MG63 (cell line): Measurements from ENCODE around the gene CHRNA3. TPM values are rescaled to one million over a fixed set of nuclear protein-coding genes. Genes with fewer than 3 reads are reported as not detected.
A peak's percentile ranks its signal among the peaks of the same experiment; 100 is the strongest.

Source experiments
- DNase-seq: peaks from one replicate; pipeline ENCODE4 v3.0.0-alpha.2; 2020
- H3K27me3 ChIP-seq: fragments of 250-450 bp; sonication (Bioruptor Pico); 2 replicates; pipeline ENCODE4 v1.5.1; 2020; ENCODE audit warnings: mild to moderate bottlenecking, moderate library complexity
- H3K36me3 ChIP-seq: fragments of 250-450 bp; sonication (Bioruptor Pico); 2 replicates; pipeline ENCODE4 v1.5.1; 2020; ENCODE audit warnings: mild to moderate bottlenecking, moderate library complexity
- H3K4me3 ChIP-seq: fragments of 250-450 bp; sonication (Bioruptor Pico); 2 replicates; pipeline ENCODE4 v1.5.1; 2020; ENCODE audit warnings: mild to moderate bottlenecking, moderate library complexity
- H3K9me3 ChIP-seq: fragments of 250-450 bp; sonication (Bioruptor Pico); 2 replicates; pipeline ENCODE4 v1.5.1; 2020; ENCODE audit warnings: mild to moderate bottlenecking, moderate library complexity
- total RNA-seq: library from RNA; depleted of rRNA; stranded (reverse); fragments of >200 nt; shearing (Covaris generic); gene quantifications from 2 replicates; pipeline ENCODE4 v1.2.3, GENCODE V29; 2014; ENCODE audit warnings: low replicate concordance; rRNA removed

CHRNA3 gene
- total RNA-seq, result not detected in 2 replicates

GRCh38 chr15:78620527-78621421 lies at the start of gene CHRNA3:
Gene CHRNA3 (minus strand): TSS chr15:78620996. CDS start chr15:78620794, 202 bp downstream.
- no peak for DNase-seq
- H3K27me3 ChIP-seq, result peaks cover 34% of the 10 kb centered on the region

GRCh38 chr15:78668987-78669386 lies 48.2 kb upstream of the CHRNA3 start:
- no peak for DNase-seq
- no peaks in the 10 kb centered on the region for H3K27me3 ChIP-seq
- H3K4me3 ChIP-seq, result no peak overlapping the region
- no peaks in the 10 kb centered on the region for H3K36me3 ChIP-seq
- no peaks in the 10 kb centered on the region for H3K9me3 ChIP-seq

More at GRCh38 chr15:78620527-78621421, at the start of gene CHRNA3:
- Histone ChIP-seq H3K36me3 (no peaks in the 10 kb centered on the region), H3K4me3 (peak within 1 kb of the TSS; percentile 6; the same call in 1 of the 2 replicates), H3K9me3 (no peaks in the 10 kb centered on the region)

GRCh38 chr15:78667578-78668236 lies 46.9 kb upstream of the CHRNA3 start:
- Histone ChIP-seq H3K9me3 (no peaks in the 10 kb centered on the region), H3K4me3 (no peak overlapping the region), H3K27me3 (no peaks in the 10 kb centered on the region), H3K36me3 (no peaks in the 10 kb centered on the region)
- DNase-seq, result no peak

GRCh38 chr15:78666010-78666409 lies 45.2 kb upstream of the CHRNA3 start:
- no peak overlapping the region for H3K4me3 ChIP-seq
- no peaks in the 10 kb centered on the region for H3K9me3 ChIP-seq
- no peak for DNase-seq
- H3K27me3 ChIP-seq, result no peaks in the 10 kb centered on the region
- no peaks in the 10 kb centered on the region for H3K36me3 ChIP-seq

- Histone ChIP-seq H3K4me3 (no peak overlapping the region), H3K36me3 (no peaks in the 10 kb centered on the region), H3K9me3 (no peaks in the 10 kb centered on the region), H3K27me3 (no peaks in the 10 kb centered on the region)
- DNase-seq, result no peak
Observed at GRCh38 chr15:78663703-78664102, 42.9 kb upstream of the CHRNA3 start.

GRCh38 chr15:78662028-78662427 lies 41.2 kb upstream of the CHRNA3 start:
- no peak for DNase-seq
- H3K4me3 ChIP-seq, result no peak overlapping the region
- H3K36me3 ChIP-seq, result no peaks in the 10 kb centered on the region
- H3K9me3 ChIP-seq, result no peaks in the 10 kb centered on the region
- no peaks in the 10 kb centered on the region for H3K27me3 ChIP-seq

GRCh38 chr15:78661001-78661400 lies 40.2 kb upstream of the CHRNA3 start:
- DNase-seq, result no peak
- Histone ChIP-seq H3K36me3 (no peaks in the 10 kb centered on the region), H3K9me3 (no peaks in the 10 kb centered on the region), H3K4me3 (no peak overlapping the region), H3K27me3 (no peaks in the 10 kb centered on the region)

- no peak for DNase-seq
- Histone ChIP-seq H3K4me3 (no peak overlapping the region), H3K9me3 (no peaks in the 10 kb centered on the region)
Observed at GRCh38 chr15:78660584-78660983, 39.8 kb upstream of the CHRNA3 start.

GRCh38 chr15:78658823-78659222 lies 38.0 kb upstream of the CHRNA3 start:
- H3K36me3 ChIP-seq, result no peaks in the 10 kb centered on the region
- no peaks in the 10 kb centered on the region for H3K9me3 ChIP-seq
- H3K4me3 ChIP-seq, result no peak overlapping the region
- H3K27me3 ChIP-seq, result no peaks in the 10 kb centered on the region; the same call in 1 of the 2 replicates
- no peak for DNase-seq

More at GRCh38 chr15:78660584-78660983, 39.8 kb upstream of the CHRNA3 start:
- no peaks in the 10 kb centered on the region for H3K27me3 ChIP-seq
- H3K36me3 ChIP-seq, result no peaks in the 10 kb centered on the region

GRCh38 chr15:78654272-78654671 lies 33.5 kb upstream of the CHRNA3 start:
- no peaks in the 10 kb centered on the region; the same call in 1 of the 2 replicates for H3K27me3 ChIP-seq
- no peaks in the 10 kb centered on the region for H3K36me3 ChIP-seq
- no peaks in the 10 kb centered on the region; the same call in 1 of the 2 replicates for H3K9me3 ChIP-seq
- no peak overlapping the region for H3K4me3 ChIP-seq
- no peak for DNase-seq

GRCh38 chr15:78651930-78652615 lies 31.3 kb upstream of the CHRNA3 start:
- DNase-seq, result no peak
- Histone ChIP-seq H3K9me3 (no peaks in the 10 kb centered on the region; the same call in 1 of the 2 replicates), H3K36me3 (no peaks in the 10 kb centered on the region), H3K4me3 (no peak overlapping the region), H3K27me3 (no peaks in the 10 kb centered on the region; the same call in 1 of the 2 replicates)

- no peak for DNase-seq
- no peaks in the 10 kb centered on the region; the same call in 1 of the 2 replicates for H3K27me3 ChIP-seq
- no peak overlapping the region for H3K4me3 ChIP-seq
- H3K36me3 ChIP-seq, result no peaks in the 10 kb centered on the region
- no peaks in the 10 kb centered on the region; the same call in 1 of the 2 replicates for H3K9me3 ChIP-seq
Observed at GRCh38 chr15:78651007-78651406, 30.2 kb upstream of the CHRNA3 start.

- Histone ChIP-seq H3K9me3 (no peaks in the 10 kb centered on the region; the same call in 1 of the 2 replicates), H3K27me3 (no peaks in the 10 kb centered on the region; the same call in 1 of the 2 replicates), H3K36me3 (no peaks in the 10 kb centered on the region), H3K4me3 (no peak overlapping the region)
- DNase-seq, result no peak
Observed at GRCh38 chr15:78650022-78650421, 29.2 kb upstream of the CHRNA3 start.

GRCh38 chr15:78645009-78645408 lies 24.2 kb upstream of the CHRNA3 start:
- Histone ChIP-seq H3K4me3 (no peak overlapping the region), H3K27me3 (no peaks in the 10 kb centered on the region; the same call in 1 of the 2 replicates), H3K36me3 (no peaks in the 10 kb centered on the region), H3K9me3 (no peaks in the 10 kb centered on the region; the same call in 1 of the 2 replicates)
- no peak for DNase-seq

- H3K27me3 ChIP-seq, result no peaks in the 10 kb centered on the region; the same call in 1 of the 2 replicates
- no peak overlapping the region for H3K4me3 ChIP-seq
- H3K9me3 ChIP-seq, result no peaks in the 10 kb centered on the region
- DNase-seq, result no peak
- no peaks in the 10 kb centered on the region for H3K36me3 ChIP-seq
Observed at GRCh38 chr15:78642331-78642730, 21.5 kb upstream of the CHRNA3 start.

GRCh38 chr15:78641749-78642275 lies 21.0 kb upstream of the CHRNA3 start:
- Histone ChIP-seq H3K36me3 (no peaks in the 10 kb centered on the region), H3K27me3 (no peaks in the 10 kb centered on the region; the same call in 1 of the 2 replicates), H3K9me3 (no peaks in the 10 kb centered on the region), H3K4me3 (no peak overlapping the region)
- no peak for DNase-seq
